Measurements from ENCODE around the gene WRNIP1. TPM values are rescaled to one million over a fixed set of nuclear protein-coding genes. Genes with fewer than 3 reads are reported as not detected.
A peak's percentile ranks its signal among the peaks of the same experiment; 100 is the strongest.

Gene WRNIP1
- total and polyA plus RNA-seq, 2 of the 13 experiments (the other 11 are each of a cell fraction or from before 2014, with no cell fraction given): 77.7 to 90.3 TPM

- TF ChIP-seq STAT6 (CRISPR knock-in tag; IDR thresholded peaks at IDR 0.05; ENCODE audit: borderline replicate concordance) (no peak), BCL6 (CRISPR knock-in tag; IDR thresholded peaks at IDR 0.05) (peak; percentile 6; the same call in 1 of the 2 replicates), MAX (IDR thresholded peaks at IDR 0.05) (peak; percentile 97), ZNF329 (CRISPR knock-in tag; IDR thresholded peaks at IDR 0.05; ENCODE audit: low read depth) (peak; percentile 73; the same call in 1 of the 2 replicates), ZNF383 (CRISPR knock-in tag; IDR thresholded peaks at IDR 0.05; ENCODE audit: borderline replicate concordance) (peak; percentile 91; the same call in 1 of the 2 replicates), ZNF263 (CRISPR knock-in tag; IDR thresholded peaks at IDR 0.05) (peak; percentile 65; the same call in 1 of the 2 replicates), ZNF362 (CRISPR knock-in tag; IDR thresholded peaks at IDR 0.05; ENCODE audit: borderline replicate concordance) (peak; percentile 32; the same call in 1 of the 2 replicates), SIN3A (IDR thresholded peaks at IDR 0.05; ENCODE audit: borderline replicate concordance, low read depth, low read length) (peak; percentile 51; the same call in 1 of the 2 replicates), HNRNPH1 (optimal IDR thresholded peaks at IDR 0.05; ENCODE audit: low read depth, low read length) (no peak), RBFOX2 (IDR thresholded peaks at IDR 0.05; ENCODE audit: low read depth, low read length) (peak; percentile 96), CBX2 (IDR thresholded peaks at IDR 0.05; ENCODE audit: low read depth, low read length) (no peak), CBX2 (CRISPR knock-in tag; IDR thresholded peaks at IDR 0.05; ENCODE audit: low read depth) (peak; percentile 90; the same call in 1 of the 2 replicates), ZNF224 (CRISPR knock-in tag; IDR thresholded peaks at IDR 0.05) (no peak), ZNF652 (CRISPR knock-in tag; IDR thresholded peaks at IDR 0.05; ENCODE audit: borderline replicate concordance, low read depth) (no peak), HOXA5 (CRISPR knock-in tag; IDR thresholded peaks at IDR 0.05) (no peak; the same call in 1 of the 2 replicates), POLR2AphosphoS5 (IDR thresholded peaks at IDR 0.05; ENCODE audit: low read depth, low read length) (peak; percentile 41; the same call in 1 of the 2 replicates), ZSCAN20 (CRISPR knock-in tag; IDR thresholded peaks at IDR 0.05; ENCODE audit: borderline replicate concordance) (peak; percentile 90; the same call in 1 of the 2 replicates), SNAPC2 (CRISPR knock-in tag; IDR thresholded peaks at IDR 0.05) (no peak; the same call in 1 of the 2 replicates), HOXA9 (CRISPR knock-in tag; IDR thresholded peaks at IDR 0.05; ENCODE audit: borderline replicate concordance) (no peak; the same call in none of the 2 replicates), ZSCAN5A (CRISPR knock-in tag; IDR thresholded peaks at IDR 0.05; ENCODE audit: borderline replicate concordance) (peak; percentile 87; the same call in 1 of the 2 replicates), ZNF160 (CRISPR knock-in tag; IDR thresholded peaks at IDR 0.05) (no peak), ZBTB7A (CRISPR knock-in tag; IDR thresholded peaks at IDR 0.05) (peak; percentile 85; the same call in 1 of the 2 replicates), RFXANK (CRISPR knock-in tag; IDR thresholded peaks at IDR 0.05) (0 out of 2 replicates have a peak, but pooled peaks have one; percentile 67), ZNF33B (CRISPR knock-in tag; IDR thresholded peaks at IDR 0.05) (peak; percentile 60; the same call in 1 of the 2 replicates), MXD3 (CRISPR knock-in tag; IDR thresholded peaks at IDR 0.05) (0 out of 2 replicates have a peak, but pooled peaks have one; percentile 88)
These were observed at the start of gene WRNIP1 (continued) for GRCh38 chr6:2765166-2765895.

Data from HepG2 (cell line).